Activated naive CD4-positive, alpha-beta T cell treated with anti-CD3 and anti-CD28 coated beads, Interleukin-2, amount 50 U/mL, for 16 hours (primary cell): Measurements from ENCODE around the gene FAM204A.

Source experiments
- DNase-seq: peaks from one replicate; pipeline ENCODE4 v3.0.0-alpha.2; 2020

The FAM204A gene

DNA sequence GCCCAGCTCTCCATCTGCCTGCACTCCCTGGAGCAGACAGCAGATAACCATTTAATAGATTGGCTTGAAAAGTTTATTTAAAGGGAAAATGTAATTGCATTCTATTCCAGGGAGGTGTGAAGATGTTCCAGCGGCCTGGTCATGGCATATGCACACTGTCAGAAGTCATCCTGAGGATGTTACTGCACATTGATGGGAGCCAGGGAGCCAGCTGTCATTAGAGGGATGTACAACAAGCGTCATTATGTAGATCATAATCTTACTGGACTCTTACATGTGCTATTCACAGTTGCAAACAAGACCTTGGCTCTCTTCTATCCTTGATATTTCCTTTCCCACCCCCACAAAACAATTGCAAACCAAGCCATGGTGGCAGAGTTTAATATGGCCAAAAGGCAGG is 65.4 kb downstream of the FAM204A start:
- no peak for DNase-seq

DNA sequence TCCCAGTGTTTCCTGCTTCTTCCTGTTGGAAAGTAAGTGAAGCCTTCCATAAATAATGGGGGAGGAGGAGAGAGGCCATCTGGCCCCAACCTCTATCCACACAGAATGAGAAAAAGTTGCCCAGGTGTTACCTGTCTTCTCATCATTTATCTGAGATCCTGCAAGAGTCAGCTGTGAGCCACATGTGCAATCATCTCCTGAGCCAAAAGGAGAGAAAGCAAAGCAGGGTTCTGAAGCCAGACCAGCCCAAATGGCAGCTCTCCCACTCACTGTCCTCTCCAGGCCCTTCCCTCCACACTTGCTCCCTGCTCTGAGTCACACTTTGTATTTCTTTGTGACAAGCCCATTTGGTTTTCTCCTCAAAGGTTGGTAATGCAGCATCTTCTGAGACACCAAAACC is 65.9 kb downstream of the FAM204A start:
- DNase-seq = no peak

DNA sequence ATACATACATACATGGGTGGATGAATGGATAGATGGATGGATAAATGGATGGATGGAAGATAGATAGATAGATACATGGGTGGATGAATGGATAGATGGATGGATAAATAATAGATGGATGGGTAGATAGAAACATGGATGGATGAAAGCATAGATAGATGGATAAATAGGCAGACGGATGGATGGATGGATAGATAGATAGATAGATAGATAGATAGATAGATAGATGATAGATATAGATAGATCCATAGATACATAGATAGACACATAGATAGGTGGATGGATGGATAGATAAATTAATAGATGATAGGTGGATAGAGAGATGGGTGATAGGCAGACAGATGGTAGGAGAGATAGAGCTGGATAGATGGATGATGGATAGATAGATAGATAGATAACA is 68.5 kb downstream of the FAM204A start:
- no peak for DNase-seq

DNA sequence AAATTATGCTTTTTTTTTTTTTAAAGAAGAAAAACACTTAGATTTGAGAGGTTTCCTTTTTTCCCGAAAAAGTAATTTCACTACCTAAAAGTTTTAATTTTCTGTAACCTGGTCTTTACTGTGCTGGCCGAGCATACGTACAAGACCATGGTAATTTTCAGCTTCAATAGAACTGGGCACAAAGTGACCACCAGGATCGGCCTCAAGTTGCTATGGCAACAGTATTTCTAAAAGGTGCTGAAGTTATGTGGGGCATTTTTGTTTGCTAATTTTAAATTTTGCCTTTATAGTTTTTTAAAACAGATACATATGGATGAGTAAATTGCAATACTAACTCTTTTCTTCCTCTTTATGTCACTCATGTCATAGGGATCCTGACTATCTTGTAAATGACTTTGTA is 69.4 kb downstream of the FAM204A start:
- DNase-seq = no peak

DNA sequence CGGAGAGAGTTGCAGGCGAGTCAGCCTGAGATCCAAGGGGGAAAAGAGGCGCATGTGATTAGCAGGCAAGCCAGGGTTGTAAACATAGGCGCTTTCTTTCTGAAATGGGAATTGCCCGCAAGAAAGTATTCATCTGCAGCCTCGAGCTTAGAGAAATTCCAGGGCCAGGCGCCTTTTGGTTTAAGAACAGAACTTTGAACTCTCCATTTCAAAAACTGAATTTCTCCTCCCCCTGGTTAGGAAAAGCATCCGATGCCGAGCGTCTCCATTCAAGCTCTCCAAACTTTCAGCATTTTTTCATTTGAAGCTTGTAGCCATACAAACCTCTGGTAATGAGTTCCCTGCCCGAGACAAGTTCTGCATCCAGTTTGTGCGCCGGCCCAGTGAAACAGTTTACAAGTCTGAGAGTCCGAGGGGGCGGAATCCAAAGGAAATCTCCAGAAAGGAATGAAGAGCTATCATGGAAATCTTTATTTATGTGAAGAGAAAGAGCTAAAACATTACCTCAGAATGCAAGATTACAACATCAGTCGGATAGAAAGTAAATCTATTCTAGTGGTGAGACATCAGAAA is 69.9 kb downstream of the FAM204A start:
- no peak for DNase-seq

DNA sequence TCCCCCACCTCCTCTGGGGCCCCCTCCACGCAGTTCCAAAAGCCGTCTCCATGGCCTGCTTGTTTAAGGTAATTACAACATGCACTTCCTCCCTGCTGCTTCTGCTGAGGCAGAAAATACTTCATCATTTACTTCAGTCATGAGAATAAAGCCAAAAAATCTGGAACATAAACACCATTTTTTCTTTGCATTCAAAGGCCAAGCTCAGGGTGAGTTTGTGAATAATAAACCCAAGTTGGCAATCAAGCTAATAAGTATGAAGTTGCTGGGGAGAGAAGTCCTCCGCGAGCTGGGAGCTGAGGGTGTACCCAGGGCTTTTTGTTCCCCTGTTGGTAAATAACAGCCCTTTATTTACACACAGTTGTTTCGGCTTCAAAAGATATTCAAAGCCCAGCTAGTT is 70.5 kb downstream of the FAM204A start:
- no peak for DNase-seq

DNA sequence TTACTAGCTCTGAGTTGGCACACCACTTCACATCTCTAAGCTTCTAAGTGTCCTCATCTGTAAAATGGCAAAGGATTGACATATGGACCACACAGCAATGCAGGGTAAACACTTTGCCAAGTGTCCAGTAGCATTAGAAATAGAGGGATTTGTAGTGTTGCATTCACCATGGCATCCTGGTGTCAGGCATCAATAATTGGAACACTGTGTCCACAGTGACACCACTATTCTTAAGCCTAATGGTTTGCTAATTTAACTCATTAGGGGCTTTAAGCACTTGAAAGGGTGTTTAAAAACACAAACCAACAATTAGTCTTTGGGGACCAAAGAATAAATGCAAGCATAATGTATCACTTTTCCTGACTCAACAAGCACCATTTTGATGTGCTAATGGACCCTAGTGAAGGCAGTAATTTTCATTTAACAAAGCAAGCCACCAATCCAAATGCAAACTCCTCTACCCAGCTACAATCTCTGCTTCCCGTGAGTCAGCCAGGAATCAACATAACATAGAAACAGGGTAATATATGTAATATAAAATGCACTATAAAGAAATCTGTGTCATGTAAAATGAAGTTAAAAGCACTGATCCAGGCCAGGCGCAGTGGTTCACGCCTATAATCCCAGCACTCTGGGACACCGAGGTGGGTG is 75.9 kb downstream of the FAM204A start:
- no peak for DNase-seq

DNA sequence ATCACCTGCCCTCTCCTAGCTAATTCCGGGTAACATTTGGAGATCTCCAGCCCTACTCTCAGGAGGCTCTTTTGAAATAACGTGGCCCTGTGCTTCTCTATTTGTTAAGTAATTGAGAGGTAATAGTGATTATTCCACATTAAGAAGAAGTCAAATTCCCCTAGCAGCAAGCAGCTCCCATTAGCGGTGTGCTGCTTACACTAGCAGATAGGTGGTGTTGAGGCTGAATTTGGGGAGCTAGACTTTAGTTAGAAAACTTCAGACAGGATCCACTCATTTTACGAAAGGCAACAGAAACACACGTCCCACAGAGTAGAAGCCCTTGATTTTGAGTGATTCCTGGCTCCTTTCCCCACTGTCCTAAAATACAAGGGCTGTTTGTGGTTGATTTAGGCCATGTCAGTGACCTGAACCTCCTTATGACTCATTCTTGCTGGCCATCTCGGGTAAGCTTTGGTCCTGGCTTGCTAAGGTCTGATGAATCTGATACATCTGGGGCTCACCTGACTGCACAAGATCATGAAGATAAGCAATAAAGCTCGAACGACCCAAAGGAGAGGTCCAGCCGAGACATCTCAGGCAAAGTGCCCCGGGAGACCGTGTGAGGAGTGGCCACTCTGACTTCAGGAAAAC is 77.2 kb downstream of the FAM204A start:
- no peak for DNase-seq

DNA sequence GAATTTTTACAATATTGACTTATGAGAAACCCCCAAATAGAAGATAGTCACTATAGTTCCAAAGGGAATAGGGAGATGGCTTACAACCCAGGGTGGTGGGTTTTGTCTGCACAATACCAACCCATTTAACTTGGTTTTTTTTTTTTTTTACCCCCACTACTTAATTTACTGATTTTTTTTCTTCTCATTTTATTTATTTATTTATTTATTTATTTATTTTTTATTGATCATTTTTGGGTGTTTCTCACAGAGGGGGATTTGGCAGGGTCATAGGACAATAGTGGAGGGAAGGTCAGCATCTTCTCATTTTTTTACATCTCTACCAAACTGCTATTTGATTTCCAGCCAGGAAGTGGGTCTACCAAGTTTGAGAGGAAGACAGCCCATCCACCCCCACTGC is 77.9 kb downstream of the FAM204A start:
- DNase-seq = no peak

DNA sequence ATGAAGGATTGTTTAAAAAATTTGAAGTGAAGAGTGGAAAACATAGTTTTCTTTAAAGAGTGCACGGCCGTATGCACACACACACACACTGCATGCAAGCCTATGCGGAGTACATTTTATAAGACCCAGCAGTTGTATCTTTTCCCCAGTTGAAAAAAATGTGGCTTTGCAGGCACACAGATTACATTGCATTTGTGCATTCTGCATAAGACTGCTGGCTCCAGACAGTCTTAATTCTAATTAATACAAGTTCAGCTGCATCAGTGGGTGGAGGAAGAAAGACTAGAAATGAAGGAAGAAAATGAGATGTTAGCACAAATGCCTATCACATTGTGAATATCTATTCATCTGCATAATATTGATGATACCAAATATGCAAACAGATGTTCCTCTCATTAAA is 79.6 kb downstream of the FAM204A start:
- no peak for DNase-seq

DNA sequence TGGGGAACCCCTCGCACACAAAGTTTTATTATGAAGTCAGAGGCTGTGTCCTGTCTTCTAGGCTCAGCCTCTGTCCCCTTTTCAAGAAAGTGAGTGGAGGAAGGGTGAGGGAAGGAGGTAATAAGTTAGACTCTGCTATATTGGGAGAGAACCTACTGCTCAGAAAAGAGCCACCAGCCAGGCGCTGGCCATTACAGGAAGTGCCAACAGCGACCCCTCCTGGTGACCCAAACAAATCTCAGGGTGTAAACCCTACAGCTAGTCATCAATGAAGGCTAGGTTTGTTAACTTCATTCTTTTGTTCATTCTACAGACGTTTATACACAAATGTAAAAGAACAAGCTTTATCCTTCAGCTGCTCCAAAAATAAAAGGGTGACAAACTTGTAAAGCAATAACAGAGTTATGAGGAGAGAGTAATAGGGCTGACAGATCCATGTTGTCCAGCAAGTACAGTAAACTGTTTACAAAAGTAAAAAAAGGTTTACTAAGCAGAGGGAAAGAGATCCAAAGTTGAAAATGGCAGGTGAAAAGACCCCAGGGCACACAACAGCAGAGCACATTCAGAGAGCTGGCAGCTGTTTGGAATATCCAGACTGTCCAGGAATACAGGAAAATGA is 82.7 kb downstream of the FAM204A start:
- no peak for DNase-seq

DNA sequence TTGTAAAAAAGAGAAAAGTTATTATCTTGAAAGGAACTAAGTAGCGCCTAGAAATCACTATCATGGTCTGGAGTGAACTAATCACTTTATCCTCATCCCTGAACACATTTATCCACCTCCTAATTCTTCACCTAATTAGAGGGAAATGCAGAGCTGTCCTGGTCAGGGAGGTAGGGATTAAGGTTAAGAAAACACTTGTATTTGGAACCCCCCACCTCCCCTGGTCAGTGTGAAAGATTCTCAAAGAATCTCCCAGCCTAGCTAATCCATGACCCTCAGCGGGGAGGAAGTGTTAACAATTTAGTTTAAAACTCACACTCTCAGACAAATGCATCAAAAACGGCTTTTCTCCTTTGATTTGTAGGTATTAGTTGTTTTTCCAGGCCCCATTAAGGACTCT is 83.8 kb downstream of the FAM204A start:
- DNase-seq = no peak

DNA sequence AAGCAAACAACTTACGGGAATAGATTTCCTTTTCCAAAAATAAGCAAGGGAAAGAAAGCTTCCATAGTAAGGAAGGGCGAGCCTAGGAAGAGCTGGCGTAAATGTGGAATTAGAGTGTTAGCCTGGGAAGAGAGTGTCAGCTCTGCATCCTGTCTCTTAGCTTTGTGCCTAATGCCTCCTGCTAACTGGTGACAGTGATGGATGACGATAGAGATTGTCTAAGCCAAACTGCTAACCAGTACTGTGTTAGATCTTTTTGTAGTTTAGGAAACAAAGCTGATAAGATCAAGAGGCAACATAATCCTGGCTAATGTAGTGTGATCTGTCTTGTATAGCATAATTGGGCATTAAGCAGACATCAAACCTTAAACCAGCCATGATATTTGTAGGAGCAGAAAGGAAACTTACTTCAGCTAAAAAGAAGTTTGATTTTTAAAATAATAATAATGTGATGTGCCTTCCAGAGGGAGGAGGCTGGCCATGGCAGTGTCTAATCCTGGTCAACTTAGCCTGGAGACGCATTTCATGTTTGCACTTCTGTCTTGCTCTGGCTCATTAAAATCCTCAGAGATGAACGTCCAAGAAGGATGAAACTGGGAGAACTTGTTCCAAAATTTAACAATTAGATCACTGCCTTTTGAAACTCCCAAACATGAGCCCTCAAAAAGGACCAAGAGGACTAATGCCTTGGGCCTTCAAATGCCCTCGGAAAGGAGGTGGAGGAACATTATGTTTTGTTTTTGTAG is 85.1 kb downstream of the FAM204A start:
- DNase-seq = no peak

DNA sequence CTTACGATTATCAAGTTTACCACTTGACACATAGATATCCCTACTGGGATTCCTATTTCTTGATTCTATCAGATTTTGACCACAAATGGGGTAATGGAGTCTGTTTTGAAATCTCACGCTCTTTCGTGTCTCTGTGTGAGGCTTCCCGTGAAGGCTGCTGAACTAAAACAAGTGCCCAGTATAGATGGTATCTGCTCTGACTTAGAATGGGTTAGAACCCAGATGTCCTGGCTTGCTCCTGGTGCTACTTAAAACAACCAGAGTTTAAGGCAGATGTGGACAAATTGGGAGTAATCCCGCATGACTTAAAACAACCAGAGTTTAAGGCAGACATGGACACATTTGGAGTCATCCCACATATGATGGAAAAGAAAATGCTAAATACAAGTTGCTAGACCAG is 85.9 kb downstream of the FAM204A start:
- no peak for DNase-seq

DNA sequence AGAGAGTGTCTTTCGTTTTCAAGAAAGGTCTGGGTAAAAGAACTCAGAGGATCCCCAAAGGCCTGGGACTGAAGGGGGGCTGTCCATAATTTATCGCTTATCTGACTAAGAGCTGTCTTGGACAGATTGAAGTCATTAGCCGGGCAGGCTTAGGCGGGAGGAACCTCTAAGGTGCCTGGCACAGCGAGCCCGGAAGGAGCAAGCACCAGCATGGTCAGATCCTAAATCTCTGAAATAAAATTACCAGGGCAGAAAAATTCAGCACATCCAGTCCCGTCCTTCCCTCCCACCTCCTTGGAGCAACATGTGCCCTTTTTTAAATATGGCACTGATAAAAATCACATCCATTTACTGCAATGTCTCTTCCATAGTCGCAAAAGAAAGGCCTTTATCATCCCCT is 86.8 kb downstream of the FAM204A start:
- no peak for DNase-seq

DNA sequence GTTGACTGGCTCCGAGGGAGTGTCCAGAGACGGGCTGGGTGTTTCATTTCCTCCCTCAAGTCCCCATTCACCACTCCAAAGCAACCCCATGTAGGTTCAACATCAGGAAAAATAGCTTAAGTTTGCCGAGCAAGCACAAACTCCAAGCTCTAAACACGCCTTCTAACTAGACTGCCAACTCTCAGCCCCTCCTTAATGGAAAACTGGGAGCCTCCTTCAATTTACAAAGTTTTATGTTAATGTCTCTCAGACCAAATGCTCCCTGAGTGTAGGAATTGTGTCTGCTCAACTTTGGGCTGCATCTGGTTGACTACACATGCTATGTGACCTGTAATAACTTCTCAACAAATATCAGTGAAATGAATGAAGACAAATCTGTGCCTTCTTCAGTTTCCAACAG is 87.5 kb downstream of the FAM204A start:
- DNase-seq = no peak

DNA sequence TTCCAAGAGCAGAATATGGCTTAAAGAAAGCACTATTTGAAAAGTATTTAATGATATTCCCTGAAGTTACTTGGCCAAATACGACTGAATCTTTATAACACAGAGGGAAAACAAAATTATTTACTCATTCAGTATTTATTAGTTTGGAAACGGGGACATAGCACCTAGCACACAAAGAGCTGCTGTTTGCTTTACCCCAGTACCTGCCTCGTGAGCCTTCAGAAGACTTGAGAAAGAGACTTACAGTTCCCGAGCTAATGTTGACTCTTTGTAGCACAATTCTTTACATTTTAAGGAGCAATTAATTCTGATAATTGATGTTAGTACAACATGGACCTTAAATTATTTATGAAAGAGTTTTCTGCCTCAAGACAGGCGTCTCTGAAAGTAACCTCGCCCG is 88.7 kb downstream of the FAM204A start:
- DNase-seq = no peak

DNA sequence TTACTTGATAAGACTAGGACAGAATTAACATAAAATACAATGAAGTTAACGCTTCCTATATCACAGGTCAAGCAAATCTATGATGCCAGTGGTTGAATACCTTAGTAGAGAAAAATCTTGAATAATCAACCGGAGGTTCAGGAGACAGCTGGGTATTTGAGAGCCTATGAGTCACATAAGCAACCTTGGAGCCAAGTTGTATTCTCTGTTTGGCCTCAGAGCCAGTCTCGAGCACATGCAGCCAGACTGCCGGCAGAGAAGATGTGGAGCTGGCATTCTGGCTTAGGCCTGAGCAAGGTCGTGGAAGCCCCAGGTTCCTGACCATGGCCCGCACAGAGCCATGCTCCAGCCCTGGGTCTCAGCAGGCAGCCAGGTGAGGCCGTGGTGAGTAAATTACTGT is 90.3 kb downstream of the FAM204A start:
- DNase-seq = no peak

DNA sequence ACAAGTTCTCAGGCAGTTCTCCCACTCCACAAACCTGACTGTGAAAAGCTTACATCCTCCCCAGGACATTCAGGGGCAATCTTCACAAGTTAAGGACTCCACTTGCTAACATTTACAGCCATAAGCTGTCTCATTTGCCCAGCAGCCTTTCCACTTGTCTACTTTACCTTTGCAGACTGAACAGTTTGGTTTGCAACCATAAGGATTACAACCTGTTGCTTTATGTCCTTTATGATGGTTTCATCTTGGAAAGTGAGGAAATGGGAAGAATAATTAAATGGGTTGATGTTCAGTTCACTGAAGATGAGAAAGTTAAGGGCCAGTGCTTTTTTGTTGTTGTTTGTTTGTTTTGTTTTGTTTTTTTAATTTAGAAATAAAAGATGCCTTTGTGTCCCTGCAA is 92.4 kb downstream of the FAM204A start:
- no peak for DNase-seq
